HG03139 (cell line): ENCODE data around the gene CAMK1.

Source experiments
- ATAC-seq: cut with Tn5 transposase; IDR thresholded peaks from one replicate; pipeline ENCODE4 v1.9.1; 2021; ENCODE audit not compliant: unreplicated experiment

CAMK1 gene

DNA sequence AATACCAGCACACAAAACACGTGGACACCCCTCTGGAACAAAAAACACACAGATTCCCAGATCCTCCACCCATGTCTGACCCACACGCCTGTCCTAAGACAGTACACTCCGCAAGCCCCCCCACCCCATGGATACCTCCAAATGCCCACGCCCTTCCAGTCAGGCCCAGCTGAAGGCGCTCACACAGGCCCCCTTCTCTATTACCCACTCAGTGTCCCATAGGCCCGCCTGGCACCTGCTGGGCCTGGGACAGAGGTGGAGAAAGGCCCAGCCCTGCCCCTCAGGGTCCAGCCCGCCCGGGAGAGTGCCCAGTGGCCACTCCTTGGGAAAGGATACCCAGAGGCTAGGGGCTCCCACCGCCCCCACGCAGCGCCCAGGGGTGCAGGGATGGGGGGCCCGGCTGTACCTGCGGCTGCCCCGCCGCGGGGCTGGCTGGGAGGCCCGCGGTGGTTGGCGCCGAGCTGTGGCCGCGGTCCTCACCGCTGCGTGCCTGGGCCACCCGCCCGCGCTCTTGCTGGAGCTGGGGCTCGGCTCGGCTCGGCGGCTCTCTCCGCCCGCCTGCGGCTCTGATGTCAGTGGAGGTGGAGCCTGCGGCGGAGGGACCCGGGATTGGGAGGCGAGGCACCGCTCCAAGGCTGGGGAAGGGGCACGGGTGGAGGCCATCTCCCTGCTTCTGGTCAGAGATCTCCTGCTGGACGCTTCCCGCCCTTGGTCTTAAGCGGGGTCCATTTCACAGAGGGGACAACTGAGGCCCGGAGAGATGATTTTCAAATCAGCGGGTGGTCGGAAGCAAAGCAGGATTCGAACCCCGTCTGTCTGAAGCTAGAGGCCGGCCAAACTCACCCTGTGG is at the start of gene CAMK1:
Gene CAMK1, minus strand, starts transcription at position 522 of the 850 bp plus-strand sequence. CDS start 2,198 bp downstream, outside the sequence.
- ATAC-seq = no peak

DNA sequence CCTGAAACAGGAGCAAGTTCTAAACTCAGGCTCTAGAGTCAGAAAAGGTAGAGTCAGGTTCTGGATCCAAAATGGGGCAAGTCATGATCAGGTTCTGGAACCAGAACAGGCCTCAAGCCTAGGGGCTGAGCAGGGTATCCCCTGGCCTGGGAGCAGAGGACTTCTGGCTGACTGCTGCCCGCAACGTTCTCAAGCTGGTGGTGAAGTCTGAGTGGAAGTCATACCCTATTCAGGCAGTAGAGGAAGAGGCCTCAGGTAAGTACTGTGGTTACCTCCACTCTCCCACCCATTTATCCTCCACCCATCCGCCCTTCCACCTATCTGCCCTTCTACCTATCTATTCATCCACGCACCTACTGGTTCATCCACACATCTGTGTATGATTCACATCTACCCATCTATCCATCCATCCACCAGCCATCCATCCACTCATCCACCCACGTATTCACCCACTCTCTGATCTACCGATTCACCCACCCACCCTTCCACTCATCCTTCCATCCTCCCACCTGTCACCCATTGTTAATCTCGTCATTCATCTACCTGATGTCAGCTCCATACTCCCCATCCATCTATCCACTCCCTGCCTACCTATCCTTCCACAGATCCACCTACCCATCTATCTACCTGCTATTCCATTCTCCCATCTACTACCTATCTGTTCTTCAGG is 49.1 kb upstream of the CAMK1 start:
- no peak for ATAC-seq

DNA sequence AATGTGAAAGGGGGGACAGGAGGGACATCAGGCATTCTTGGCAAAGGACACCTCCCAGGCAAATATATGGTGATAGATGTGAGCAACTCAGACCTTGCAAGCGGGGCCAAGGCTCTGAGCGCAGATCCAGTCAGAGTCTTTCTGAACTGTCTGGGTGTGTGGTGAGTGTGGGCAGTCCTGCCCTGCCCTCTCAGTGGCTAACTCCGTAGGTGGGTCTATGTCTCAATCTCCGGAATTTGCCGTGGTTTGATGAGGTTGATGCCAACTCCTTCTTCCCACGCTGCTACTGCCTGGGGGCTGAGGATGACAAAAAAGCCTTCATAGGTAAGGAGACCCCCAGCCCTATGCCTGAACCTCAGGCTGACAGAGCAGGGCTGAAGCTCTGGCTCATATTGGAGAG is 47.7 kb upstream of the CAMK1 start:
- no peak for ATAC-seq

DNA sequence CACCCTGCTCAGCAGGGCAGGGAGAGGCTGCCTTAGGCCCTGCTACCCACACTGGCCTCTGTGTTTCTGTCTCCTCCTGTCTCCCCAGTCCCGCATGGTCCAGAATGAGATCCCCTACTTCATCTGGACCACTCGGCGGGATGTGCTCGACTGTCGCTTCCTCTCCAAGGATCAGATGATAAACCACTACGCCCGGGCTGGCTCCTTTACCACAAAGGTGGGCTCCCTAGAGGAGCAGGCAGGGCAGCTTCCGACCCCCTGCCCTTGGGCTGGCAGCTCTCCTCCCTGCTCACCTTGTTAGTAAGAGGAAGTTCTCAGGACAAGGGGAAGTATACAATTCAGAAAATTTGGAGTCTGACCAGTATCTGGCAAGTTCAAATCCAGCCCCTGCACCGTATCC is 46.2 kb upstream of the CAMK1 start:
- no peak for ATAC-seq

DNA sequence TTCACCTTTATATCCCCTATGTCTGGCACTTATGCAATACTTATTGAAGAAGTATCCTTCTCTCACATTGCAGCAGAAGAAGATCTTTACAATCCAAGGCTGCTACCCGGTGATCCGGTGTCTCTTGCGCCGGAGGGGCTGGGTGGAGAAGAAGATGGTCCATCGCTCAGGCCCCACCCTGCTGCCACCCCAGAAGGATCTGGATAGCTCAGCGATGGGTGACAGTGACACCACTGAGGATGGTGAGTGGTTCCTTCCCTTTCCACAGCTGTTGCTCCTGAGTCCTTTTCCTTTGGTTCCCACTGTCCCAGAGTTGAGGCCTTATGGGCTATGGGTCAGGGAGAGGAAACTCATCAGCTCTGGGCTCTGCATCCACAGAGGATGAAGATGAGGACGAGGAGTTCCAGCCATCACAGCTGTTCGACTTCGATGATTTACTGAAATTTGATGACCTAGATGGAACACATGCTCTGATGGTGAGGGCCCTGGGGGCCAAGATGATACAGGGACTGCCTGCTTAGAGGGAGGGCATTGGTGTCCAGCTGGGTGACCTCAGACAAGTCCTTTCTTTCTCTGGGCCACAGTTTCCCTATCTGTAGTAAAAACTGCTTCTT is 43.2 kb upstream of the CAMK1 start:
- ATAC-seq = no peak

DNA sequence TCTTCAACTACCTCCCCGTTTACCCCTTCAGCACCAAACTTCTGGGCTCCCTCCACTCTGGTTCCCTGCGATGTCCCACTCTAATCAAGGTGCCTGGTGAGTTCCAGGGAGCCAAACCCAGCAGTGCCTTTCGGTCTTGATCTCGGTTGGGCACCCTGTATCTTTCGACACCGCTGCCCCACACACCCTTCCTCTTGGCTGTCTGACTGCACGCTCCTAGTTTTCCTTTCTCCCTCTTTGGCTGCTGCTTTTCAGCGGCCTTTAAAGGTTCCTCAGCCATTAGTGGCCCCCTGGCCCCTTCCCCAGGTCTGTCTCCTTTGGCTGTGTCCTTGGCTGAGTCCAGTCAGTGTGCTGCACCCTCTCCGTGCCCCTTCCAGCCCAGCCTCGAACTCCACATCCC is 41.1 kb upstream of the CAMK1 start:
- no peak for ATAC-seq

DNA sequence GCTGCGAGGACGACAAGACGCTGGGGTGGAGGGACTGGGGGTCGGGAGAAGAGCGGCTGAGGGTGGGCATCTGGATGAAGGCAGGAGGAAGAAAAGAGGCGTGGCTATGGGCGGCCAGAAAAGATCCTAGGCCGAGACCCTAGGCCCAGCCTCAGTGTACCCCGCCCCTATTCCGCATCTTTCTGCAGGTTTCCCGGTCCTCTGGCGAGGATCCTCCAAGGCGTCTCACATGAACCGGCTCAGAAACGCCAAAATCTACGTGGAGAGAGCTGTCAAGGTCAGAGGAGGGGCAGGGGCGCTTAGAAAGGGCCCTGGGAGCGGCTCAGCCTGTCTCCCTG is 40.7 kb upstream of the CAMK1 start:
- ATAC-seq = no peak

DNA sequence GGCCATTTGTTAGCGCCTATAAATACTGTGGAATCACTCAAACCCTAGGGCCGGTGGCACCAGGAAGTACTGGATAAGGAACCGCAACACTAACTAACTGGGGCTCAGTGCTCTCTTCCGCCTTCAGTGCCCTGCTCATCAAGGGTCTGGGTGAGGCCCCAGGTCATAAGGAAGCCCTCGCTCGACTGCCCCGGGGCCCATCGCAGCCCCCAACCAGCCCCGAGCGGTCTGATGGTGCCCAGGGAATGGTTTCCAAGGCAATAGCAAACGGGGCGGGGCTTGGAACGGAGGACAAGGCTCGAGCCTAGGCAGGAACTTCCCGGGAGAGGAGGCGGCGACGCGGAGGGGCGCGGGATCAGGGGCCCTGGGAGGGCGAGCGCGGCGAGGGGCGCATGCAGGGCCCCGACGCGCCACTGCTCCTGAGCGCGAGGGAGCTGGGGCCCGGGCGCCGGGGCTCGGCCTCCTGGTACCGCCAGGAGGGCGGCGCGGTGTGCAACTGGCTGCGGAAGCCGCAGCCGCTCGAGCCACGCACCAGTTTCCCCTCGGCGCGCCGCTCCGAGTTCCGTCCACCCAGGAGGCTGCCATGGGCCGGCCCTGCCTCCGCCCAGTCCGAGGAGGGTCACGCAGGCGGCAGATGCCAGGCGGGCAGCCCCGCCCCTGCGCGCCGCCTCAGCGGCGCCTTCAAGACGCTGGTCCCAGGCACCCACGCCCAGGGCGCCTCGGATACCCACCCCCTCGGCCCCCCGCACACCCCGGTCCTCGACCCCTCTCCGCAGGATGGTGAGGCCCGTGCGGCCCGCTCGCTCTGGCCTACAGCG is 40.1 kb upstream of the CAMK1 start, which contains the start of gene TTLL3:
Gene TTLL3, plus strand, starts transcription at position 648 of the 818 bp plus-strand sequence. CDS start 400 bp downstream, outside the sequence.
- ATAC-seq = no peak

DNA sequence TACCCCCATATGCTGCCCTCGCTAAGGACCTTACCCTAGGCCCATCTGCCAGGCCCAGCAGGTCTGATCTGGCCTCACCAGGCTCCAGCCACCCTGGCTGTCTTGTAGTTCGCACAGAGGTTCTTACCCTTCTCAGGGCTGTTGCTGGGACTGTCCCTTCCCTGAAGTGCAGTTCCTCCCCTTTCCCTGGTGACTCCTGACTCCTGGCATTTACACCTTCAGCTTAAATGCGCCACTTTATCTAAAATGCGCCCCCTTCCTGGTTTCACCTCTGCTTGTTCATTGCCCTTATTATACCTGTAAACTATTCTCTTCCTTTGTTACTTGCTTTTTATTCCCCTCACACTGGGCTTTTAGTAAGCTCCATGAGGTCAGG is 39.5 kb upstream of the CAMK1 start:
- ATAC-seq = no peak

DNA sequence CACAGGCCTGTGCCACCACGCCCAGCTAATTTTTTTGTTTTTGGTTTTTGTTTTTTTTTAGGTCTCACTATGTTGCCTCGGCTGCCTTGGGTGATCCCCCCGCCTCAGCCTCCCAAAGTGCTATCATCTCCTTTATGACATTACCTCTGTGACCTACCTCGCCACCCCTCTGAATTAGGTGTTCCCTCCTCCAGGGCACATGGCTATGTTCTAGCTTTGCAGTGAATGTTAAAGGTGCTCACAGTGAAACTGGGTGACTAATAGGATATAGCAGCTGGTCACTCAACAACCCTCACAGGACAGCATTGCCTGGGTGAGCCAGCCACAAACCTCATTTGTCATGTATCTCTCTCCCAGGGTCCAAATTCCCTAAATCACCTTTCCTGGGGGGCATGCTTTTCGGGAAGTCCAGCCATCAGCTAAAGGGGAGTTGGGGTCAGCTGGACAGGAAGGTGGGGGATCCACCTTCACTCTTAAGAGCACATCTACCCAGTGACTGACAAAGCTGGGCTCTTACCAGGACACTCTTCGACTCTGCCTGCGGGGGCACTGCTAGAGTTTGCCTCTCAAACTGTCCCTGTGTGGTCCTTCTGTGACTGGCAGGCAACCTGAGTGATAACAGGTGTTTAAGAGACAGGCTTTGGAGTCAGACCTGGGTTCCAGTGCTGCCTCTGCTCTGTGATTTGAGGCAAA is 38.7 kb upstream of the CAMK1 start:
- no peak for ATAC-seq

DNA sequence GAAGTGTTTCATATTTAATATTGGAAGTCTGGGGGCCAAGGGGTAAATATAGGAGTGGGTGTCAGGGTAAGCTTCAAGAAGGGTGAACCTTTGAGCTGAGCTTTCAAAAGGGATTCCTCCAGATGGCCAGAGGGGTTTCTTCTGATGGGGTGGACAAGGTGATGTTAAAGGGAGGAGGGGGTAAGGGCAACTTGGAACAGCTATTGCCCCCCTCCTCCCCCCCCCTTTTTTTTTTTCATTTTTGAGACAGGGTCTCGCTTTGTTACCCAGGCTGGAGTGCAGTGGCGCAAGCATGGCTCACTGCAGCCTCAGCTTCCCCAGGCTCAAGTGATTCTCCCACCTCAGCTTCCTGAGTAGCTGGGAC is 38.2 kb upstream of the CAMK1 start:
- ATAC-seq = no peak

DNA sequence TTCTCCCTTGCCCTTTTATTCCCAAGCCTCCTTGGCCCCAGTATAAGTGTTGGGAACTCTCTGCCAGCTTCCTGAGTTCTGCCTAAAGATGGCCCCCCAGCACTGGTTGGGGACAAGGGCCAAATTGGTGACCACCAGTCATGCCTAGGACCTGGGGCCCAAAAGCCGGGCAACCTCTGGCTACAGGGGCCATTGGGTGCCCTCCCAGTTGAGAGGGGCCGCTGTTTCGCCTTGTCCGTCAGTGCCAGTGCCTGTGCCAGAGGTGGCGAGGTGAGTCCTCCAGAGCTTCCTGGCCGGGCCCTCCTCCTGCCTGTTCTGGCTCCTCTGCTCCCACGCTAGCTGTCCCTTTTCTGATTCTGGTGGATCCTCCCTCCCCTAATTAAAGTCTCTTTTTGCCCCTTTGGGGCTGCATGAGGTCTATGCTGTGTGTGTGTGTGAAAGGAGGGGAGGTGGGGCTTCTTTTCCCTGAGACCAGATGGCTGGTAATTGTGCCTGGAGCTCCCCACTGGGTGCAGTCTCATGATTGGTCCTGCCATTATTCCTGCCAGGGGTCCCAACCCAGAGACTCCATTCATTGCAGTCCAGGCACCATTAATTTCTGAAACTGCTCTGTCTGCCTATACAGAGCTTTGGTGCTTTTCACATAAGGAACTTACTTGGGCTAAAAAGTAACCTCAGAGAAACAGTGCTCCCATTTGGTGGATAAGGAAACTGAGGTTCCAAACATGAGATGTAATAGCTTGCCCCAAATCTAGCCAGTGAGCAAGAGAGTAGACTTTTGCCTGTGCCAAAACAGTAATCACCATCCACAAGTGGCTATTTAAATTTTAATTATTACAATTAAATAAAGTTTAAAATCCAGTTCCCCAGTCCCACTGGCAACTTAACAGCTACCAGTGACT is 37.2 kb upstream of the CAMK1 start:
- ATAC-seq = no peak

DNA sequence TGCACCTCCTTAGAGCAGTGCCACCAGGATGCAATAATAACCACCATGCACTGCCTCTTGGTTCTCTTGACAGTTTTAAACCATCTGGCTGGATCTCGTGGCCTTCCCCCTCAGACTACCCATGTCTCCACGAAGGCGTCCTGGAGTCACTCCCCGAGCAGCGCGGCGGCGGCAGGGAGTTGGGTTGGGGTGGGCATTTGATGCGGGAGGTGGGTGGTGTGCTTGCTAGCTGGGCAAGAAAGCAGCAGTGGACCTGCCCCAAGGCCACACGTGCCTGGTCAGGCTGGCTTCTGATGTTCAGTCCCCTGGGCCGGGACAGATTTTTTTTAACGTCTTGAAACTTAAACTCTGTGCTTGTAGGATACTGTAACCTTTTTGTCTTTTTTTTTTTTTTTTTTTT is 36.4 kb upstream of the CAMK1 start:
- no peak for ATAC-seq

DNA sequence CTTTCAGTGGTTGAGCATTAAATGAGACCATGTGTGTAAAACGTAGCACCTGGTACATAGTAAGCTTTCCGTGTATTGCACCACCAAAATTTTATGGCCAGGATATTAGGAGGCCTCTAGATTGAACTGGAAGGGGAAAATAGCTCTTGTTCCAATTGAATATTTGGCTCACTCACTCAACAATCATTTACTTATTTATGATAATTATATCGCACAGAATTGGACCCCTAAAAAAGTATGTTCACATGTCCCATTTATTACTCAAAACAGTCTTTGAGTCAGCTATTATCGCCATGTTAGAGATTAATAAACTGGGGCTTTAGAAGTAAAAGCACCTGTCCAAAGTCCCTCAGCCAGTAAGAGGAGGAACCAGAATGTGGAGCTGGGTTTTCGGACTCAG is 35.2 kb upstream of the CAMK1 start:
- no peak for ATAC-seq

DNA sequence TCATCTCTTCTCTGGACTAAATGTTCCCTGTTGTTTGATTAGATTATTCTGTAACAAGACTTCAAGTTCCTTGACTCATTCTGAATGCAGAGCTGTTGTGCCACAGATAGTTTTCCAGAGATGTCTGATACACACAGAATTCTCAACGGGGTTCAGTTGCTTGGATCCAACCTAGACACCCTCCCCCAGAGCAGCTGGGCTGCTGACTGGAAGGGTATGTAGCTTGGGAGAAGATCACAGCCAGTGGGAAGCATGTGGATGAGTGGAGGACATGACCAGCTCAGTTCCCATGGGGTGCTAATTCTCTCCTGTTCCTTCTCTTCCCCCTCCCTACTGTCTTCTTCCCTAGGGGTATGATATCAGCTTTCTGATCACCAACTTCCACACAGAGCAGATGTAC is 33.7 kb upstream of the CAMK1 start:
- no peak for ATAC-seq

DNA sequence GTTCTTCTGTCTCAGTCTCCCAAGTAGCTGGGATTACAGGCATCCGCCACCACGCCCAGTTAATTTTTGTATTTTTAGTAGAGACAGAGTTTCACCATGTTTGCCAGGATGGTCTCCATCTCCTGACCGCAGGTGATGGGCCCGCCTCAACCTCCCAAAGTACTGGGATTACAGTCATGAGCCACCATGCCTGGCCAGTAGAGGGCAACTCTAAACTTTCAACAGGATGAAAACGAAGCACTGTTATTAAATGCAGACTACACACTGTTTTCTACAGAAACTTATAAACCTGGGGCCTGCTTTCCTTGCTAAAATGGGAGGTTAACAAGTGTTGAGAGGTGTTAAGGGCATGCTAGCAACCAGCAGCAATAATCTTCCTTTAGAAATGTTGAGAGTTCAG is 30.8 kb upstream of the CAMK1 start:
- no peak for ATAC-seq

DNA sequence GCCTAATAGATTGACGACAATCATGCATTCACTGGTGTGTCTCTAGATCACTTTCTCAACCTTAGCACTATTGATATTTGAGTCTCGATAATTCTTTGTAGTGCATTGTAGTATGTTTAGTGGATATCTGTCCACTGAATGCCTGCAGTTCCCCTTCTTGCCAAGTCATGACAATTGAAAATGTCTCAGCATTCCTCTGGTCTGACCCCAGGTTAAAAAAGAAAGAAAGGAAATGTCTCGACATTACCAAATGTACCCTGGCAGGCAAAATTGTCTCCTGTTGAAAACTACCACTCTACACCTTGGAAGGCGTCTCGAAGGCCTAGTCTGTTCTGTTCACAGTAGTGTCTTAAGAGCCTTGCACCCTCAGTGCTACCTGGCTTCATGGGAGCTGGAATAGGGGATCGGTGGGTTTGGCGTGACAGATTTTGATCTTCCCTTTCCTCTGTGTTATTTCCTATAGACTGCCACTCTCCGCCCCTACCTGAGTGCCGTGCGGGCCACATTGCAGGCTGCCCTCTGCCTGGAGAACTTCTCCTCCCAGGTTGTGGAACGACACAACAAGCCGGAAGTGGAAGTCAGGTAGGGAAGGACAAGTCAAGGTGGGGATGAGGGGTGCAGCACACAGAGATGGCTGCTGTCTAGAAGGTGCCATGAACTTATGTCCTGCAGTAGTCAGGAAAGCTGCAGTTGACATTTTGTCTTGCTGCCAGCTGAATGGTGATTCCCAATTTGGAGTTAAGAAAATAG is 27.6 kb upstream of the CAMK1 start:
- no peak for ATAC-seq

DNA sequence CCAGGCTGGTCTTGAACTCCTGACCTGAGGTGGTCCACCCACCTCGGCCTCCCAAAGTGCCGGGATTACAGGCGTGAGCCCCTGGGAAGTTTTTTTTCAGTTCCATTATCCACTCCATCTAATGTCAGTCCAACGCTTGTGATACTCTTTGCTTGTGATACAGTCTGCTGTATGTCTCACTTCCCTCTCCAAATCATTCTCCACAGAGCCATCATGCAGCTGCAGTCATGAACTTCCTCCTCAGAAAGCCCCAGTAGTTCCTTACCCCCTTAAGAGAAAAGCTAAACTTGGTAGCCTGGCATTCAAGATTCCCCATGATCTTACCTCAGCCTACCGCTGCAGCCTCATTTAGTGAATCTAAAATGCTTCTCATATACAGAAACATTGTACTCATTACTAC is 25.5 kb upstream of the CAMK1 start:
- no peak for ATAC-seq

DNA sequence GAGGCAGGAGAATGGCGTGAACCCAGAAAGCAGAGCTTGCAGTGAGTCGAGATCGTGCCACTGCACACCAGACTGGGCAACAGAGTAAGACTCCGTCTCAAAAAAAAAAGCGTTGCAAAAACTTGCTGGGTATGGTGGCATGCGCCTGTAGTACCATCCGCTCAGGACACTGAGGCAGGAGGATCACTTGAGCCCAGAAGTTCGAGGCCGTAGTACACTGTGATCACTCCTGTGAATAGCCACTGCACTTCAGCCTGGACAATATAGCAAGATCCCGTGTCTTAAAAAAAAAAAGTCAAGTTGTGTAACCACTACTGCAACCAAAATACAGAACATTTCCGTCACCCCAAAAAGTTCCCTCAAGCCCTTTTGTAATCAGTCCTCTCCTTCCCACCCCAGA is 24.7 kb upstream of the CAMK1 start:
- ATAC-seq = no peak
